Endodermal cell (in vitro differentiated cells): Measurements from ENCODE around the gene TLE4. TPM values are rescaled to one million over a fixed set of nuclear protein-coding genes. Genes with fewer than 3 reads are reported as not detected.

Experiments
- DNase-seq: peaks from one replicate; pipeline ENCODE4 v3.0.0-alpha.2; 2017
- H3K27ac ChIP-seq: 2 replicates; pipeline ENCODE4 v1.5.1; 2013; ENCODE audit warnings: mild to moderate bottlenecking, low read depth, low read length, moderate library complexity
- H3K27me3 ChIP-seq: 2 replicates; pipeline ENCODE4 v1.6.1; 2013; ENCODE audit warnings: mild to moderate bottlenecking, low read length, moderate library complexity; ENCODE audit not compliant: insufficient read depth, control insufficient read depth, poor library complexity, severe bottlenecking
- H3K36me3 ChIP-seq: 2 replicates; pipeline ENCODE4 v1.7.0; 2013; ENCODE audit warnings: mild to moderate bottlenecking, low read length, moderate library complexity; ENCODE audit not compliant: control insufficient read depth, insufficient read depth
- H3K4me1 ChIP-seq: one replicate; pipeline ENCODE4 v1.7.0; 2013; ENCODE audit warnings: low read length; ENCODE audit not compliant: control insufficient read depth, insufficient read depth
- H3K4me3 ChIP-seq: 2 replicates; pipeline ENCODE4 v1.5.1; 2013; ENCODE audit warnings: mild to moderate bottlenecking, low read length, moderate library complexity
- H3K9ac ChIP-seq: 2 replicates; pipeline ENCODE4 v1.6.1; 2013; ENCODE audit warnings: mild to moderate bottlenecking, low read length, moderate library complexity; ENCODE audit not compliant: poor library complexity, severe bottlenecking; ENCODE audit errors: extremely low read depth
- H3K9me3 ChIP-seq: 2 replicates; pipeline ENCODE4 v1.6.1; 2013; ENCODE audit warnings: mild to moderate bottlenecking, low read length, moderate library complexity; ENCODE audit not compliant: control insufficient read depth
- H3K27ac Mint-ChIP-seq: 2 replicates; pipeline ENCODE4 v1.8.0; 2020; ENCODE audit warnings: mixed read lengths
- H3K27me3 Mint-ChIP-seq: 2 replicates; pipeline ENCODE4 v1.8.0; 2021; ENCODE audit warnings: mild to moderate bottlenecking, mixed read lengths; ENCODE audit not compliant: insufficient read depth
- H3K36me3 Mint-ChIP-seq: 2 replicates; pipeline ENCODE4 v1.8.0; 2020; ENCODE audit warnings: low read depth, mixed read lengths
- H3K4me1 Mint-ChIP-seq: 2 replicates; pipeline ENCODE4 v1.8.0; 2020; ENCODE audit warnings: mixed read lengths
- H3K4me3 Mint-ChIP-seq: 2 replicates; pipeline ENCODE4 v1.8.0; 2020; ENCODE audit warnings: mild to moderate bottlenecking, moderate library complexity, mixed read lengths
- H3K9me3 Mint-ChIP-seq: 2 replicates; pipeline ENCODE4 v1.8.0; 2020; ENCODE audit warnings: mild to moderate bottlenecking, mixed read lengths
- CTCF ChIP-seq: fragments of 200-600 bp; sonication (generic); conservative IDR thresholded peaks from 2 replicates; pipeline ENCODE4 v1.5.0; 2021; ENCODE audit warnings: antibody characterized with exemption, mild to moderate bottlenecking
- WGBS, 2 experiments: methylation state at CpG; one replicate each; pipeline versions ENCODE4 v1.1.5 to v1.1.7; 2013; ENCODE audit warnings: missing lambda C conversion rate in 2 of 2, mixed read lengths in 1 of 2; ENCODE audit not compliant: insufficient coverage in 1 of 2, insufficient read length in 1 of 2; 5-methylcytosine and 5-hydroxymethylcytosine counted together
- total RNA-seq, 2 donors: library from RNA; stranded (reverse); fragmentation: NEBNext Ultra II Directional in 1 of 2; extraction: Animal tissue kit (Norgen Biotek cat#: 25700) in 1 of 2; gene quantifications; 2 replicates in 1 of 2; 3 replicates in 1 of 2; pipeline ENCODE4 v1.2.1, GENCODE V29; 2021

TLE4 gene
- total RNA-seq, 2 donors from 2014 or later: 16.7 to 25.5 TPM

- Histone ChIP-seq H3K27ac (no peak overlapping the region), H3K9me3 (no peaks in the 10 kb centered on the region), H3K4me1 (no peaks in the 10 kb centered on the region), H3K4me3 (no peak overlapping the region), H3K27me3 (no peaks in the 10 kb centered on the region), H3K36me3 (no peaks in the 10 kb centered on the region), H3K9ac (no peak overlapping the region)
- Mint-ChIP-seq H3K4me1 (peaks cover 6% of the 10 kb centered on the region), H3K4me3 (no peak overlapping the region), H3K27ac (no peak overlapping the region), H3K9me3 (no peaks in the 10 kb centered on the region), H3K27me3 (no peaks in the 10 kb centered on the region), H3K36me3 (no peaks in the 10 kb centered on the region)
- WGBS, 2 experiments: 85 to 100% methylated on average over 2 to 3 of the region's 3 CpGs
- no peak for DNase-seq
- TF ChIP-seq CTCF: no peak
Observed at GRCh38 chr9:79616971-79617370, 45.2 kb downstream of the TLE4 start.

GRCh38 chr9:79617395-79617794 lies 45.6 kb downstream of the TLE4 start:
- no peak for DNase-seq
- no peaks in the 10 kb centered on the region for H3K9me3 ChIP-seq
- H3K4me3 Mint-ChIP-seq: no peak overlapping the region
- H3K4me1 Mint-ChIP-seq: peaks cover 6% of the 10 kb centered on the region
- no peaks in the 10 kb centered on the region for H3K36me3 Mint-ChIP-seq
- H3K9ac ChIP-seq: no peak overlapping the region
- no peaks in the 10 kb centered on the region for H3K9me3 Mint-ChIP-seq
- H3K4me1 ChIP-seq: no peaks in the 10 kb centered on the region
- no peaks in the 10 kb centered on the region for H3K36me3 ChIP-seq
- WGBS, 2 experiments: 92 to 96% methylated on average over 4 of the region's 4 CpGs
- no peak for TF ChIP-seq CTCF
- no peak overlapping the region for H3K27ac ChIP-seq
- no peak overlapping the region for H3K4me3 ChIP-seq
- no peaks in the 10 kb centered on the region for H3K27me3 ChIP-seq
- no peak overlapping the region for H3K27ac Mint-ChIP-seq
- H3K27me3 Mint-ChIP-seq: no peaks in the 10 kb centered on the region

GRCh38 chr9:79619930-79620329 lies 48.2 kb downstream of the TLE4 start:
- Mint-ChIP-seq H3K27ac (no peak overlapping the region), H3K27me3 (no peaks in the 10 kb centered on the region), H3K36me3 (no peaks in the 10 kb centered on the region), H3K9me3 (no peaks in the 10 kb centered on the region), H3K4me1 (peaks cover 10% of the 10 kb centered on the region), H3K4me3 (no peak overlapping the region)
- no peak for DNase-seq
- no peak for TF ChIP-seq CTCF
- Histone ChIP-seq H3K27me3 (no peaks in the 10 kb centered on the region), H3K9me3 (no peaks in the 10 kb centered on the region), H3K36me3 (no peaks in the 10 kb centered on the region), H3K27ac (no peak overlapping the region), H3K4me3 (no peak overlapping the region), H3K9ac (no peak overlapping the region), H3K4me1 (no peaks in the 10 kb centered on the region)
